DMS53 treated with DMSO at 0.1 percent for 48 hours (cell line): Measurements from ENCODE around the gene ADPRH.

Experiments
- DNase-seq: peaks from one replicate; lab custom pipeline; 2025; ENCODE audit not compliant: unreplicated experiment; lab: John Stamatoyannopoulos, UW

Gene ADPRH

DNA sequence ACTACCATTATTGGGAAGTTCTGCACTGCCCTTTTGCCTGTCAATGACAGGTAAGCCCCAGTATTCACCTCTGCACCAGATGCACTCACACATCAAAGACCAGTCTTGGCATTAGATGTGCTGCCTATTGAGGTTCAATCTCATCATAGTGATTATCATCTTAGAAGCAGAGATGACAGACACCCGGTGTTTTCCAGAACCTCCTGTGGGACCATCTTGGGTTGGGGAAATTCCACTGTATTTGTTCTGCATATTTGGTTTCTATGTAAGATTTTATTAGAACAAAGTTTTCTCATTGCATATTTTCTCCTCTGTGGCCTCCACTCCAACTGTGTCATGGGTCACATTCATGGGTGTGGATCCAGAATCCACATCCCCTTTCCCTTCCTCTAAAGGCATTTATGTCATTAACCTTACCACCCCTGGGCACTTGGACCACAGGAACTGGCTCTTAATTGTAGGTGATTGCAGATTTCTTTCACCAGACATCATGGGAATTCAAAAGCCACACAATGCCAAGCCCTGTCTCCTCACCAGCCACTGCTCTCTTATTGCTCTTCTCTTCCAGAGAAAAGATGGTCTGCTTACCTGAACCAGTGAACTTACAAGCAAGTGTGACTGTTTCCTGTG, 49.6 kb downstream of the ADPRH start:
- no peak for DNase-seq

DNA sequence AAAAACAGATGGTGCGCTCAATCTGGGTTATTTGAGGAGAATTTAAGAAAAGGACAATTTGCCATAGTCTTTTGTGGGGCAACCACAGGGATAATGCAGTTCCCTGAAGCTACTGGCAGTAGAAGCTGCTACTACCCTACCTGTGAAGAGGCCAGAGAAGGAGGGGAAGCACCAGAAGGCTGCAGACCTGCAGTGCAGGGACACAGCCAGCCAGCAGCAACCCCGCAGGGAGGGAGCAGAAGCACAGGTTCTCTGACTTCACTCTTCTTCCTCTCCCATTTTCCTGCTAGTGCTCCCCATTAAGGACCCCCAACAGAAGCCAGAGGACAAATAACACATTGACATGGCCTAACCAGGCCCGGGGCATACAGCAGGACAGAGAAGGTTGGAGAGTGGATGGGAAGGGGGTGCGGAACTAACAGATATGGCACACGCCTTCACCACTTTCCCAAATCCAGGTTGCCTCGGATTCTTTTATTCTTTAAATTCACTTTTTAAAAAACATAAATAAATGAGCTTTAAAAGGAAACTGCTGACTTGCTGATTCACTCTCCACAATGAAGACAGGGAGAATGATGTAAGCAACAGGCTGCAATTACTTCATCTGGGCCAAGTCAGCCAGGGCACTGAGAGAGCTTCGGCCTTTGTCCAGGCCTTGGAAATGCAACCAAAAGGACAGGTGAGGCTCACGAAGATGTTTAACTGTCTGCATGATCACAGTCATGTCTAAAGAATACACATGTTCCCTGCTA, 51.0 kb downstream of the ADPRH start:
- no peak for DNase-seq

DNA sequence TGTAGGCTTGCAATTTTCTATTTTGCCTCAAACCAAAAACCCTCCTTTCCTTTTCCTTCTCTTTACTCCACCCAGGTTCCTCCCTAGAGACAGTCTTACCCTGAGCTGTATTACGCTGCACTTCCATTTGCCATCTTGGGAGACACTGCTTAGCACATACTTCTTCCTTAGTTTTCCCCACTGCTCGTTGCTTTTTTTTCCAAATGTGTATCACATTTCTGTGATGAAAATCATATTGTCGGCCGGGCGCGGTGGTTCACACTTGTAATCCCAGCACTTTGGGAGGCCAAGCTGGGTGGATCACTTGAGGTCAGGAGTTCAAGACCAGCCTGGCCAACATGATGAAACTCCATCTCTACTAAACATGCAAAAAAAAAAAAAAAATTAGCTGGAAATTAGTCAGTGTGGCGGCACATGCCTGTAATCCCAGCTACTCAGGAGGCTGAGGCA, 51.6 kb downstream of the ADPRH start:
- no peak for DNase-seq

DNA sequence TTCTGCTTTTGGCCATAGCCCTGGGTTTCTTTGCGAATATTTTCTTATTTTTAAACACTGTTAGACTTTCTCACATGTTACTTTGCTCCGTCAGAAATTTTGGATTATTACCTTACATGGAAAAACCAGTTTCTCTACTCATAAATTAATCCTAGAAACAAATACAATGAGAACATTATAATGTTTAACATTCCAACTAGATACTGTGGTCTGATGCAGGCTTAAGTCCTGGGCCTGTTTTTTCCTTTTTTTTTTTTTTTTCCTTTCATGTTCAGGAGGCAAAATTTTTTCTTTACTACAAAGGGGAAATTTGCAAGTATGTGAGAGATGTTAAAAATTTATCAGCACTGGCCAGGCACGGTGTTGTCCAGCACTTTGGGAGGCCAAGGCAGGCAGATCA, 52.2 kb downstream of the ADPRH start:
- no peak for DNase-seq

DNA sequence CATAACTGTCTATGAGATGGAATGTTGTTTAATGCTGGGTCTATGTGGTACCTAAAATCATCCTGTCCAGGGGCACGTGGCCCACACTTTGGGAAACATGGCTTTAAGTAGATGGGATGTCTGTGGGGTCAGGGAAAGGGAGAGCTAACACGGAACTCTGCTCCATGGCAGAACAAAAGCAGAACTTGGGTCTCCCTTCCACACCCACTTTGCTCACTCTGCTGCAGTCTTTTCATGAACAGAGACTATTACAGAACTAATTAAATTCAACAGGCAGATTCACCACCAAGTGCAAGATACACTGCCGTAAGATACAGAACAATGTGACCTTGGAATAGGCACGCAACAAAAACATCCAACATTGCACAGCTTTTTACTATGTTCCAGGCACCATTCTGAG, 52.9 kb downstream of the ADPRH start:
- no peak for DNase-seq

DNA sequence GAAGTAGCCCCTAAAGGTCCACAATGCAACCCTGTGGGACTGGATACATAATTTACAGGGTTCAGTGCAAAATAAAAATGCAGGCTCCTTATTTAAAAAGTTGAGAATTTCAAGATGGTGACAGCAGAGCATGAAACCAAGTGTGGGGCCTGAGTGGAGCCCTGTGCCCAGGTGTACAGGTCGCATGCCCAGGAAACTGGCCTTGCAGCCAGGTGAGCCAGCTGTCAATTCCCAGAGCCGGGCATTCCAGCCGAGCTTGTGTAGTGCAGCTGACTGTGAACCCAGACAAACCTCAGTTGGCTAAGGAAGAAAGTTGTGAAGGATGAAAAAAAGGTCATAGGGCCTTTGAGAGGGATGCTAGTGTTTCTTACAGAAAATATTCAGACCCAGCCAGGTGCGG, 53.5 kb downstream of the ADPRH start:
- no peak for DNase-seq

DNA sequence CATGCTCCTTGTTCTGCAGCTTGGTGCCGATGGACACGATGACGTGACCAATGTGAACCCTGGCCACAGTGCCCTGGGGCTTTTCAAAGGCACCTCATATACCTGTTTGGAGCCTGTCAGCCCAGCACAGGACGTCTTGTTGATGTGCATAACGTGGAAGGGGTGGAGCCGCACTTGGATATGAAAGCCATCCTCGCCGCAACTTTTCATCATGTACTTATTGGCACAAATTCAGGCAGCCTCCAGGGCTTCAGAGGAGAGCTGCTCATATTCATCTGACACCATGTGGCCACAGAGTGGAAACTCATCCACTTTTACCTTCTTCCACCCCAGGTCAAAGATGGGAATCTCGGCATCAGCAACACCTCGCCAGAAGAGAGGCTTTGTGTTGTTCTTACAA, 56.4 kb downstream of the ADPRH start:
- DNase-seq, result no peak

DNA sequence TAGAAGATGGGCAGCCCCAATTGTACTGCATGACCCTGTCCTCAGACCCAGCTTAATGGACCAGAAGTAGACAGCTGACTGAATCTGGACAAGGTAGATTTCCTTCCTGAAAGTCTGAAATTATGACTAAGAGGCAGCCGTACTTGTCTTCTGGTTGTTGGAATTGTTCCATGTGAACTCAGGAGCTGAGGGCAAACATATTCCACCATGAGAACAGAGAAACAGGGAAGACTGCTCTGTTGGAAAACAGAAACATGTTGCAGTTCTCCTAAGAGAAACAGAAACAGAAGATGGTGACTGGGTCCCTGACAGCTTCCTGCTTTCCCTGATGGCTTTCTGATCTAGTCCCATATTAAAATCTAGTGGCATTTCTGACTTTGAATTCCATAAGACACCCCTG, 57.0 kb downstream of the ADPRH start:
- no peak for DNase-seq

DNA sequence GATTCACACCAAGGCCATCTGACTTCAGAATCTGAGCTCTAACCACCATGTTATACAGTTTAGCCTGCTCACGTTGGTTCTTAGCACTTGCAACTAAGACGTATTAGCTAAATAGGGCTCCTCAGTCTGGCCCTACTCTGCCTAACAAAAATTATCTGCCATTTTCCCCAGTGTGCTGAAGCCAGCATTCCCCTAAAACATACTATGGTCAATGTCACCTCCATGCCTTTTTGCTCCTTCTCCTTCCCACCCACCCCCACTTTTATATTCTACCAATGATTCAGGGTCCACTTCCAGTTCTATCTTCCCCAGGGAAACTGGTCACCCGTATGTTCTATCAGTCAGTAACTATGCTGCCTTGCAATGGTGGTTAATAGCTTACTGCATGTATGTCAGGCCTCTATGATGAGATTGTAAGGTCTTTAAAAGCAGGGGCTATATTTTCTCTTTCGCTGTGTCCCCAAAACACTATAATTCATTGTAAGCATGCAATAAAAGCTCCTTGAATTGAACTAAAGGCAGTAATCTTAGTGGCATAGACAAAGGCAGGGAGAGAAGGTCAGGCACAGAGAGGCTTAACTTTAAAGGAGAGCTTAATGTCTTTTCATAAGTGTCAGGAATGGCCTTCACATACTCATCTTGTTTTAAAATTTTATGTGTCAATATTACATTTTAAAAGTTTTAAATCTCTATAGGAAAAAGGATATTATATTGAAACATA, 57.8 kb downstream of the ADPRH start:
- DNase-seq, result no peak

DNA sequence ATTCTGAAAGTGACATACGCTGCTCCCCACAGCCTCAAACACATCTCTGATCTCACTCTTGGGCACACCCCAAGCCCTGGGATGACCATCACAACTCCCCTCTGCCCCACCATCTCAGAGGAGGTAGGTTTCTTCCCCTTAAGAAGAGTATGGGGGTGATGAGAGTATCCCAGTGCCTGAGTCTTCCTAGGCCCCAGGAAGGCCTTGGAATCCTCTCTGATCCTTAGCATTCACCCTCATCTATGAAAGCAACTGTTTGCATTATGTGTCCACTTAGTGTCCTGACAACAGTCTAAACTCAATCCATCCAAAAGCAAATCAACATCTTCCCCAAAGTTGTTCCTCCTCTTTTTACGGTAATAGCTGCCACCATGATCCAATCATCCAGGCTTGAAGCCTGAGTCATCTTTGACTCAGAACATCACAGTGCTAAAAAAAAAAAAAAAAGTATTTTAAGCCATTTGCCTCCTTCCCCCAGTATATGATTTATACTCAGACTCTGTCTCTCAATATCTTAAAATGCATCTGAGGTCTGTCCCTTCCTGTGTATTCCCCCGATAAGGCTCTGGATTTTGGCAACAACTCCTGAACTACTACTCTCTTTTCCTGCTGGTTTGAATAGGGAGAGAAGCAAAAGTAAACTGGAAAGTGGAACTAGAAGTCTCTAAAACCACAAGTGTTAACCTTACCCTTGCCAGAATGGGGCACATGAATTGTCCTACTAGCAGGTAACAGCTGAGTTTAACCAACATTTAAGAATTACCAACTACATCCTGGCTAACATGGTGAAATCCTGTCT, 58.6 kb downstream of the ADPRH start:
- DNase-seq, result no peak
